ENCODE data around the gene JADE3. TPM values are rescaled to one million over a fixed set of nuclear protein-coding genes. Genes with fewer than 3 reads are reported as not detected.
A peak's percentile ranks its signal among the peaks of the same experiment; 100 is the strongest.

Gene JADE3
- total RNA-seq, 1 donor from 2014 or later, result 10.1 TPM

GRCh38 chrX:46994096-46994495 lies 81.9 kb downstream of the JADE3 start:
- TF ChIP-seq CTCF (IDR thresholded peaks at IDR 0.05), result no peak
- Histone ChIP-seq H3K4me1 (no peaks in the 10 kb centered on the region), H3K4me3 (no peak overlapping the region), H3K27me3 (no peaks in the 10 kb centered on the region), H3K36me3 (no peaks in the 10 kb centered on the region), H3K9me3 (no peaks in the 10 kb centered on the region), H3K27ac (no peak overlapping the region)
- ATAC-seq, result no peak
- intact Hi-C loops (cut with DNase I), result no loop called here
- no peak for DNase-seq

DNA sequence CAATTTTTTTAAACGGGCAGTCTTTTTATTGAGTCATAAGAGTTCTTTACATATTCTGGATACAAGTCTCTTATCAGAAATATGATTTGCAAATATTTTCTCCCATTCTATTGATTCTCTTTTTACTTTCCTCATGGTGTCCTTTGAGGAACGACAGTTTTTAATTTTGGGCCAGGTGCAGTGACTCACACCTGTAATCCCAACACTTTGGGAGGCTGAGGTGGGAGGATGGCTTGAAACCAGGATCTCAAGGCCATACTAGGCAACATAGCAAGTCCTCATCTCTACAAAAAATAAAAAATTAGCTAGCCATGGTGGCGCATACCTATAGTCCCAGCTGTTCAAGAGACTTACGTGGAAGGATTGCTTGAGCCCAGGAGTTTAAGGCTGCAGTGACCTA lies 99.9 kb downstream of the JADE3 start:
- no peak for TF ChIP-seq CTCF (IDR thresholded peaks at IDR 0.05)
- Histone ChIP-seq H3K36me3 (no peaks in the 10 kb centered on the region), H3K9me3 (no peaks in the 10 kb centered on the region), H3K4me1 (no peaks in the 10 kb centered on the region), H3K27me3 (no peaks in the 10 kb centered on the region), H3K4me3 (no peak overlapping the region), H3K27ac (no peak overlapping the region)
- intact Hi-C loops (cut with DNase I), result no loop called here
- DNase-seq (no peak), ATAC-seq (no peak)

GRCh38 chrX:47026198-47026597 lies 114.0 kb downstream of the JADE3 start:
- Histone ChIP-seq H3K4me3 (no peak overlapping the region), H3K27ac (no peak overlapping the region), H3K9me3 (no peaks in the 10 kb centered on the region), H3K36me3 (no peaks in the 10 kb centered on the region), H3K27me3 (no peaks in the 10 kb centered on the region), H3K4me1 (no peaks in the 10 kb centered on the region)
- no peak for ATAC-seq
- no peak for TF ChIP-seq CTCF (IDR thresholded peaks at IDR 0.05)
- intact Hi-C loops (cut with DNase I), result no loop called here
- no peak for DNase-seq

DNA sequence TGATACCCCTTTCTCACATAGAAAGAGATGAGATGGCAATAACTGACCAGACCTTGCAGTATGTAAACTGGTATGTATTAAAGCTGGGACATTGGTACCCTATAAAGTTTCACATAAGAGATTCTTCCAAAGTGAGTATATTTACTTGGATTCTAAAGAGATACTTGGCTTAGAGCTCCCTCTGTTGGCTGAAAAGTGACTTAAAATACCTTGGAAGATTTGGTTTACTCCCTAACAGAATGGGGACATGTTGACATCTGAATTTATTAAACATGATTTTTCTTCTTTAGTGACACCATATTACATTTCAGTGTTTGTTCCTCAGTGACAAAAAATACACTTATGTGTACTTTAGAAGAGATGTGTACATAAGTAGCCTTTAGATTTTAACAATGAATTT lies 118.1 kb downstream of the JADE3 start:
- intact Hi-C loops (cut with DNase I), result no loop called here
- TF ChIP-seq CTCF (IDR thresholded peaks at IDR 0.05), result peak; percentile 51
- DNase-seq, result no peak
- no peaks in the 10 kb centered on the region for H3K9me3 ChIP-seq
- no peaks in the 10 kb centered on the region for H3K27me3 ChIP-seq
- no peak overlapping the region for H3K27ac ChIP-seq
- ATAC-seq, result no peak
- no peak overlapping the region for H3K4me3 ChIP-seq
- H3K36me3 ChIP-seq, result no peaks in the 10 kb centered on the region
- no peaks in the 10 kb centered on the region for H3K4me1 ChIP-seq

- H3K27me3 ChIP-seq, result no peaks in the 10 kb centered on the region
- no peaks in the 10 kb centered on the region for H3K4me1 ChIP-seq
- TF ChIP-seq CTCF (IDR thresholded peaks at IDR 0.05), result no peak
- H3K27ac ChIP-seq, result no peak overlapping the region
- H3K36me3 ChIP-seq, result no peaks in the 10 kb centered on the region
- intact Hi-C loops (cut with DNase I), result no loop called here
- ATAC-seq, result no peak
- DNase-seq, result no peak
- no peak overlapping the region for H3K4me3 ChIP-seq
- H3K9me3 ChIP-seq, result no peaks in the 10 kb centered on the region
These were observed 135.8 kb downstream of the JADE3 start for GRCh38 chrX:47047989-47048388.

DNA sequence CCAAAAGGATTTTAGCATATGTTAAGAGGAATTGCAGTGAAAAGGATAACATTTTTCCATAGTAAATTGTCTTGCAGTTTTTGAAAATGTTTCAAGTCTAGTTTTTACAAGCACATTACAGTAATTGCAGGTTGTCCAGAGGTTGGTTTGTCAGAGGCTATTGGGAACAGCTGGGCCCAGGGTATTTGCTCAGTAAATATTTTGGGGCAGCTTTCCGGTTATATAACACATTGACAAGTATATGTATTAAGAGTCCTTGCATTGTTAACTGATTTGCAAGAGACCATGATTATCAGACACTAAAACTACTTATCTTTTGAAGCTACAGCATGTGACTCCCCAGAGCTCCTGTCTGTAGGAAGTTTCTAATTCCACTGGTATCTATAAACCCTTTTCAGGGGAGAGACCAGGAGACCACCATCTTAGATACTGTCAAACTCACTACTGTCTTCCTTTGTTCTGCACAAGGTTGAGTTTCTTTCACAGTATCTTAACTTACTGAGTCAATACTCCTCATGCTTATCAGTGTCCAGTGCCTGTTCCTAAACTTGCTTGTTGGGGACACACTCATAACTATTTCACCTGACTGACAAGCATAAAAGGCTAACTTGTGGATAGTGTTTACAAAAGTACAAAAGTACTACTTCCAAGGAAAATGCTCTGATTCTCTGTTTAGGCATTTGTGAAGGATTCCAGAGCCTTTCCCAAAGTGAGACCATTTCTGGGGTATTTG lies 147.1 kb downstream of the JADE3 start:
- Histone ChIP-seq H3K36me3 (no peaks in the 10 kb centered on the region), H3K9me3 (no peaks in the 10 kb centered on the region), H3K27ac (no peak overlapping the region), H3K4me1 (no peaks in the 10 kb centered on the region), H3K4me3 (no peak overlapping the region), H3K27me3 (no peaks in the 10 kb centered on the region)
- DNase-seq (no peak), ATAC-seq (no peak)
- TF ChIP-seq CTCF (IDR thresholded peaks at IDR 0.05), result no peak
- intact Hi-C loops (cut with DNase I), result no loop called here

All from upper lobe of right lung (tissue), 1 donor.